ENCODE data around the gene SV2A.

GRCh38 chr1:149916898-149917252 lies 769 bp downstream of the SV2A start:
- TF ChIP-seq CTCF (IDR thresholded peaks at IDR 0.05) = no peak
- no peak for TF ChIP-seq REST (IDR thresholded peaks at IDR 0.05; ENCODE audit: insufficient read depth in 1 of 2, low read depth in 2 of 2, low read length in 1 of 2)
- TF ChIP-seq POLR2AphosphoS5 (IDR thresholded peaks at IDR 0.05; ENCODE audit: low read depth, low read length) = no peak

Data from Panc1 (cell line).